IPS-18c (cell line): Measurements from ENCODE around the gene KIFC1.
"Not testable (repeated sequence)": the region's sequence is repeated elsewhere in the genome, so short reads cannot be mapped to it uniquely, and the experiment has no call there.

Source experiments
- H3K4me3 ChIP-seq: 2 replicates; pipeline ENCODE4 v1.7.0; 2013; ENCODE audit warnings: low read depth, mild to moderate bottlenecking, low read length, moderate library complexity; ENCODE audit not compliant: insufficient read depth
- H3K9me3 ChIP-seq: one replicate; pipeline ENCODE4 v1.6.1; 2013; ENCODE audit warnings: mild to moderate bottlenecking, low read length, moderate library complexity; ENCODE audit not compliant: control insufficient read depth, insufficient read depth

KIFC1 gene, protein sequence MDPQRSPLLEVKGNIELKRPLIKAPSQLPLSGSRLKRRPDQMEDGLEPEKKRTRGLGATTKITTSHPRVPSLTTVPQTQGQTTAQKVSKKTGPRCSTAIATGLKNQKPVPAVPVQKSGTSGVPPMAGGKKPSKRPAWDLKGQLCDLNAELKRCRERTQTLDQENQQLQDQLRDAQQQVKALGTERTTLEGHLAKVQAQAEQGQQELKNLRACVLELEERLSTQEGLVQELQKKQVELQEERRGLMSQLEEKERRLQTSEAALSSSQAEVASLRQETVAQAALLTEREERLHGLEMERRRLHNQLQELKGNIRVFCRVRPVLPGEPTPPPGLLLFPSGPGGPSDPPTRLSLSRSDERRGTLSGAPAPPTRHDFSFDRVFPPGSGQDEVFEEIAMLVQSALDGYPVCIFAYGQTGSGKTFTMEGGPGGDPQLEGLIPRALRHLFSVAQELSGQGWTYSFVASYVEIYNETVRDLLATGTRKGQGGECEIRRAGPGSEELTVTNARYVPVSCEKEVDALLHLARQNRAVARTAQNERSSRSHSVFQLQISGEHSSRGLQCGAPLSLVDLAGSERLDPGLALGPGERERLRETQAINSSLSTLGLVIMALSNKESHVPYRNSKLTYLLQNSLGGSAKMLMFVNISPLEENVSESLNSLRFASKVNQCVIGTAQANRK

DNA sequence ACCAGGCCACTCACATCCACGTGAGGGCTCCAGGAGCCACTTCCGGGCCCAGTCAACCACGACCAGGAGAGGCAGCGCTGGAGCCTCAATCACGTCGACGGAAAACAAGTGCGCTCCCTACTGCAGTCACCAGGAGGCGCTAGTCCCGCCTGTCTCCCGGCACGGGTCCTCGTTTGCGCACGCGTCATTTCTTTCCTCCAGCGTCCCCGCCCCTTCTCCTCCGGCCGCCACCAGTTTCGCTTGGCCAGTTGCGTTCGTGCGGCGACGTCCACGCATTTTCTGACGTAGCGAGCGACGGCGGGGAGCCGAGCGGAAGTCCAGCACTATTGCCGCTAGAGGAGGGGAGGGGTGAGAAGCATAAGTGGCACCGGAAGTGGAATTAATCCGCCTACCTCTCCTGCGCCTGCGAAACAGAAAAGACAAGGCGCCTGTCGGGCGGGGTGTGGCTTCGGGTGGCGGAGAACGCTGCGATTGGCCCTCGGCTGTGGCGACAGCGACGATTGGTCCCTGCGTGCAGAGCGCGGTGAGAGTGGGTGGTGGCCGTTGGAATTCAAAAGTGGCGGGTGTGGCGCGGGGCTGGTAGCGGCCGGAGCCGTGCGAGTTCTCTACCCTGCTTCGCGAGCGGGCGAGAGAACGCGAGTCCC is at the start of gene KIFC1:
TSS of gene KIFC1 (plus strand) at position 546 of the 644 bp plus-strand sequence. CDS start 163 bp downstream, outside the sequence.
- no peaks in the 10 kb centered on the region for H3K9me3 ChIP-seq
- peak within 1 kb of the TSS; percentile 94 for H3K4me3 ChIP-seq

DNA sequence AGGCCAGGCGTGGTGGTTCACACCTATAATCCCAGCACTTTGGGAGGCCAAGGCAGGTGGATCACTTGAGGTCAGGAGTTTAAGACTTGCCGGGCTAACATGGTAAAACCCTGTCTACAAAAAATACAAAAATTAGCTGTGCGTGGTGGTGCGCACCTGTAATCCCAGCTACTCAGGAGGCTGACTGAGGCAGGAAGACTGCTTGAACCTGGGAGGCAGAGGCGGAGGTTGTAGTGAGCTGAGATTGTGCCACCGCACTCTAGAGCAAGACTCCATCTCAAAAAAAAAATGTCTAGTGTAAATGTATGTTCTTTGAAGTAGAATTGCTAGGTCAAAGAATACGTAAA is 48.0 kb upstream of the KIFC1 start:
- H3K9me3 ChIP-seq = not testable (repeated sequence)

DNA sequence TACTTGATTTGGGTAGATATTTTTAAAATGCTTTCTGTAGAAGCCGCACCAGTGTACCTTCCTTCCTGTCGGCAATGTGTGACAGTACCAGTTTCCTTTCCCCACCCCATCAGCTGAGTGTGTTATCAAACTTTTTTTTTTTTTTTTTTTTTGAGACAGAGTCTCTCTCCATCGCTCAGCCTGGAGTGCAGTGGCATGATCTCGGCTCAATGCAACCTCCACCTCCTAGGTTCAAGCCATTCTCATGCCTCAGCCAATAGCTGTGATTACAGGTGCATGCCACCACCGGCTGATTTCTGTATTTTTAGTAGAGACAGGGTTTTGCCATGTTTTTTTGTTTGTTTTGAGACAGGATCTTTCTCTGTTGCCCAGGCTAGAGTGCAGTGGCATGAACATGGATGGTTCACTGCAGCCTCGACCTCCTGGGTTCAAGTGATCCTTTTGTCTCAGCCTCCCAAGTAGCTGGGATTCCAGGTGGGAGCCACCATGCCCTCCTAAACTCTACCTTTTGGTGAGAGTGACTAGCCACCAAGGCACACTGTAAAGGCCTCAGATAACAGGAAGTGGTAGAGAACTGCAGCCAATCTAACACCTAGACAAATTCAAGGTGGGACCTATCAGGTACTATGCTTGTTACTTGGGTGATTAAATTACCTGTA is 47.5 kb upstream of the KIFC1 start:
- Histone ChIP-seq H3K4me3 (no peak overlapping the region), H3K9me3 (no peaks in the 10 kb centered on the region)

More for the DNA sequence above, 48.0 kb upstream of the KIFC1 start:
- not testable (repeated sequence) for H3K4me3 ChIP-seq

DNA sequence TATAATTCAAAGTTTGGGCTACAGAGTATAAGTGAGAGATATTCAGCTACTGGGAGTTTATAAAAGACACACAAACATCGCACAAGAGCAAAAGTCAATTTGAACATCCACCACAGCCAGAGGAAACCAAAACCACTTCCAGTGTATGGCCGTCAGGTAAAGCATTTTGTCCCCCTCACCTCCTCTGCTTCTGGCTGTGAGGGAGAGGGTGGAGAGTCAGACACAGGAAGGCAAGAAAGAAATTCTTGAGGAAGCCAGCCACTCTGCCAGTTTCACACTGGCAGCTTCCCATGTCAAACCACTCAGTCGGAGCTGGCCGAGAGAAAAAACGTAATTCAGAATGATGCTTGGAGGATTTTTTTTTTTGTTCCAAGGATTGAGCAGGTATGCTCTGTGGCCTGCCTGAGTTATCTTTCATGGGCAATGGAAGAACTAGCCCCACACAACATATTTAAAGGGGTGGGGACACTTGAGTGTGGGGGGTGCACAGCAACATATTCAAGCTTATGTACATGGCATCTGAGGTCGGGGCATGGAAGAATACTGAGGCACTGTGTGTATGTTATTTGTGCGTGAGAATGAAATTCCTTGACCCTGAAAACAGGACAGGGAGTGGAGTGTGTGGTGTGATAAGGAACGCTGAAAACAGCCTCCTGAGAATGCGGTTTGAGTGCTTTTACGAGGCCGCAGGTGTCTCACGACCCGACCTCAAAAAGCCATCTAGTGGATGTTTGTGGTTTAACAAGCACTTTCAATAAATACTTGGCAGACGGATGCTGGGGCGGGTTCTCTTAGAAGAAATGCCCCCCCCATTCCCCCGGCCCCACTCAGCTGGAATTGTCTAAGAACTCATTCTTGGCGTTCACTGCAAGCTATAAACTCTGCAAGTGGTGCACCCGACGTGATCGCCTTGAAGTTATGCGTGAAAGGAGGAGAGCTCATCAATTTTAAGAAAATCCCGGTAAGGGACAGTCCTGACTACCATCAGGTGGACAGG is 46.6 kb upstream of the KIFC1 start:
- H3K4me3 ChIP-seq = no peak overlapping the region
- H3K9me3 ChIP-seq = no peaks in the 10 kb centered on the region

DNA sequence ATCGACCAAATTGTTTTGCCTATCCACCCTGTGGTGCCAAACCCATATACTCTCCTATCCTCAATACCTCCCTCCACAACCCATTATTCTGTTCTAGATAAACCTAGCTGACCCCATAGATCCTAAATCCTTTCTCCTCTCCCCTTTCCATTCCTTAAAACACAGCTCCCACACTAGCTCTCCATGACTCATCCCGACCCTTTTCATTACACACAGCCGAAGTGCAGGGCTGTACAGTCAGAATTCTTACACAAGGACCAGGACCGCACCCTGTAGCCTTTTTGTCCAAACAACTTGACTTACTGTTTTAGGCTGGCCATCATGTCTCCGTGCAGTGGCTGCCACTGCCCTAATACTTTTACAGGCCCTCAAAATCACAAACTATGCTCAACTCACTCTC is 44.7 kb upstream of the KIFC1 start:
- H3K4me3 ChIP-seq, H3K9me3 ChIP-seq: not testable (repeated sequence)

DNA sequence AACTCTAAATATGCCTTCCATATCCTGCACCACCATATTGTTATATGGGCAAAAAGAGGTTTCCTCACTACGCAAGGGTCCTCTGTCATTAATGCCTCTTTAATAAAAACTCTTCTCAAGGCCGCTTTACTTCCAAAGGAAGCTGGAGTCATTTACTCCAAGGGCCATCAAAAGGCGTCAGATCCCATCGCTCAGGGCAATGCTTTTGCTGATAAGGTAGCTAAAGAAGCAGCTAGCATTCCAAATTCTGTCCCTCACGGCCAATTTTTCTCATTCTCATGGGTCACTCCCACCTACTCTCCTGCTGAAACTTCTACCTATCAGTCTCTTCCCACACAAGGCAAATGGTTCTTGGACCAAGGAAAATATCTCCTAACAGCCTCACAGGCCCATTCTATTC is 43.8 kb upstream of the KIFC1 start:
- Histone ChIP-seq H3K9me3 (no peaks in the 10 kb centered on the region), H3K4me3 (no peak overlapping the region)

DNA sequence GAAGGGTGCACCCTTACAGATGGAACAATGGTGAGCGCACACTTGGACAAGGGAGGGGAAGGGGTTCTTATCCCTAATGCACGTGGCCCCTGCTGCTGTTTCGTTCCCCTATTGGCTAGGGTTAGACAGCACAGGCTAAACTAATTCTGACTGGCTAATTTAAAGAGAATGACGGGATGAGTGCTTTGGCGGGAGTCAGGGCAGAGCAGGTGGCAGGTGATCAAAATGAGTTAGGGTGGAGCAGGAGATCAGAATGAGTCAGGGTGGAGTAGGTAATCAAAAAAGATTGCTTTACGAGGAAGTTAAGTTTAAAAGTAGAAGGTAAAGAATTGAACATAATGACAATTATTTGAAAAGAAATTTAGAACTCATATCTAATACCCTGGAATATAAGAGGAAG is 35.8 kb upstream of the KIFC1 start:
- H3K4me3 ChIP-seq, H3K9me3 ChIP-seq: not testable (repeated sequence)

DNA sequence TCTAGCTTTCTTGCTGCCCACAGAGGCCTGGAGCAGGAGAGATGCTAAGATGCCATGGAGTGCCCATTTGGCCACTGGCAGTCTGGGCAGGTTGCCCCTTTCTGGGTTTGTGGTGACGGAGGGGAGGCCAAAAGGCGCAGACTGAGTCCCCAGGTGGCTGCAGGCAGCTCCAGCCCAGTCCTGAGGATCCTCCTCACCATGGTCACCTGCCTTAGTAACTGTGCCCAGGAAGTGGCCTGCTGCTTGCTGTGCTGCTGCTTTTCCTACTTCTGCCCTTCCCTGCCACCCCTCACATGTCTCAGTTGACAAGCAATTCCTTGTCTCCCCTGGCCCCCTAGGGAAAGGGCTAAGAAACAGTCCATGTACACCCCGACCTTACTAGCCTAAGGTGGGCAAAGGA is 35.3 kb upstream of the KIFC1 start:
- no peaks in the 10 kb centered on the region for H3K9me3 ChIP-seq
- H3K4me3 ChIP-seq = no peak overlapping the region

DNA sequence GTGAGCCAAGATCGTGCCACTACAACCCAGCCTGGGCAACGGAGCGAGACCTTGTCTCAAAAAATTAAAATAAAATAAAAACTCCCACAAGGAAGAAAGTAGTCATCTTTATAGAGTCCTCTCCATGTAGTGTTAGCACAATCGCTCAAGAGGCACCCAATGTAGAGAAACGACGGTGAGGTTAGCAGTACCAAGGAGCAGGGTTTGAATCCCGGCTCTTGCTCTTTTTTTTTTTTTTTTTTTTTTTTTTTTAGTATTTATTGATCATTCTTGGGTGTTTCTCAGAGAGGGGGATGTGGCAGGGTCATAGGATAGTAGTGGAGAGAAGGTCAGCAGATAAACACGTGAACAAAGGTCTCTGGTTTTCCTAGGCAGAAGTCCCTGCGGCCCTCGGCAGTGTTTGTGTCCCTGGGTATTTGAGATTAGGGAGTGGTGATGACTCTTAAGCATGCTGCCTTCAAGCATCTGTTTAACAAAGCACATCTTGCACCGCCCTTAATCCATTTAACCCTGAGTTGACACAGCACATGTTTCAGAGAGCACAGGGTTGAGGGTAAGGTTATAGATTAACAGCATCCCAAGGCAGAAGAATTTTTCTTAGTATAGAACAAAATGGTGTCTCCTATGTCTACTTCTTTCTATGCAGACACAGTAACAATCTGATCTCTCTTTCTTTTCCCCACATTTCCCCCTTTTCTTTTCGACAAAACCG is 34.3 kb upstream of the KIFC1 start:
- not testable (repeated sequence) for H3K9me3 ChIP-seq, H3K4me3 ChIP-seq

DNA sequence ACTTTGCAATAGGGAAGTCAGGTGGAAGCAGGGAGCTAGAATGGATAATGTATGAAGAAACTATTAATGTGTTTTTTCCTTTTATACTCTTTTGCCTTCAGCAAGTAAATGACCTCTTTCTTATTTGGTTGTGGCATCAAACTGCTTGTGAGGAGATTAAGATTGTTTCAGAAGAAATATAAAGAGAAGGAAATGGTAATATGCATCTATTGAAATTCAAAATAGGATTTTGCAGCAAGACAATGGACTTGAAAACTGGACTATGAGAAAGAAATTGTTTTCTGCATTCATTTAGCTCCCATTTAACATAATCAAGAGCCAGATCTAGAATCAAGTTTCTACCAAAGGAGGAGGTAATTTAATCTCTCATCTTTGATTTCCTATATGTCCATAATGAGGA is 32.3 kb upstream of the KIFC1 start:
- H3K4me3 ChIP-seq = no peak overlapping the region
- no peaks in the 10 kb centered on the region for H3K9me3 ChIP-seq

DNA sequence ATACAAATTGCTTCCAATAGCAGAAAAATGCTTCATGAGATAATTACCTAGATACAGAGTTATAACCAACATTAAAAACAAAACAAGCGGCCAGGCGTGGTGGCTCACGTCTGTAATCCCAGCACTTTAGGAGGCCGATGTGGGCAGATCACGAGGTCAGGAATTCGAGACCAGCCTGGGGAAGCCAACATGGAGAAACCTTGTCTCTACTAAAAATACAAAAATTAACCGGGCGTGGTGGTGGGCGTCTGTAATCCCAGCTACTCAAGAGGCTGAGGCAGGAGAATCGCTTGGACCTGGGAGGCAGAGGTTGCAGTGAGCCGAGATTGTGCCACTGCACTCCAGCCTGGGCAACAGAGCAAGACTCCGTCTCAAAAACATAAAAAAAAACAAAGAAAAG is 28.1 kb upstream of the KIFC1 start:
- H3K4me3 ChIP-seq, H3K9me3 ChIP-seq: not testable (repeated sequence)

DNA sequence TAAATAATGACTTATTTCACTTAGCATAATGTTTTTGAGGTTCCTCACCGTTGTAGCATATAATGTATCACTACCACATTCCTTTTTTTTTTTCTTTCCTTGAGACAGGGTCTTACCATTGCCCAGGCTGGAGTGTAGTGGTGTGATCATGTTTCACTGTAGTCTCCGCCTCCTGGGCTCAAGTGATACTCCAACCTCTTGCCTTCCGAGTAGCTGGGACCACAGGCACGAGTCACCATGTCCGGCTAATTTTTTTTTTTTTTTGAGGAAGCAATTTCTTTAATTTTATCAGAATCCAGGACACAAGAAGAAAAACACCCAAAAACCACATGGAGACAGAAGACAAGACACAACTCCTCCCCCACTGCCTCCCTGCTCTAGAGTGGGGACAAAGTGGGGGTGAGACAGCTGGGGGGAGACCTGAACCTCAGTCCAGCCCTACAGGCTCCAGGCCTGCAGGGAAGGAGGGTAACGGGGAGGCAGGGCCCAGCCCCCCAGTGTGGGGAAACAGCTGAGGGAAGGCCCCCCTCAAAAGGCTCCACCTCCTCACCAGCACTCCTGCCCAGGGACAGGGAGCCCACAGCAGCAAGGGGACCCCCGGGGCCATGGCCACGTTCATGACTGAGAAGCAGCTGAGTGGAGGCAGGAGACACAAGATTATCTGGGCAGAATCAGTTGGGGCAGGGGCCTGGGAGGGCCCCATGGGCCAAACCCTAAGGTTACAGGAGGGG is 27.0 kb upstream of the KIFC1 start:
- not testable (repeated sequence) for H3K9me3 ChIP-seq, H3K4me3 ChIP-seq

DNA sequence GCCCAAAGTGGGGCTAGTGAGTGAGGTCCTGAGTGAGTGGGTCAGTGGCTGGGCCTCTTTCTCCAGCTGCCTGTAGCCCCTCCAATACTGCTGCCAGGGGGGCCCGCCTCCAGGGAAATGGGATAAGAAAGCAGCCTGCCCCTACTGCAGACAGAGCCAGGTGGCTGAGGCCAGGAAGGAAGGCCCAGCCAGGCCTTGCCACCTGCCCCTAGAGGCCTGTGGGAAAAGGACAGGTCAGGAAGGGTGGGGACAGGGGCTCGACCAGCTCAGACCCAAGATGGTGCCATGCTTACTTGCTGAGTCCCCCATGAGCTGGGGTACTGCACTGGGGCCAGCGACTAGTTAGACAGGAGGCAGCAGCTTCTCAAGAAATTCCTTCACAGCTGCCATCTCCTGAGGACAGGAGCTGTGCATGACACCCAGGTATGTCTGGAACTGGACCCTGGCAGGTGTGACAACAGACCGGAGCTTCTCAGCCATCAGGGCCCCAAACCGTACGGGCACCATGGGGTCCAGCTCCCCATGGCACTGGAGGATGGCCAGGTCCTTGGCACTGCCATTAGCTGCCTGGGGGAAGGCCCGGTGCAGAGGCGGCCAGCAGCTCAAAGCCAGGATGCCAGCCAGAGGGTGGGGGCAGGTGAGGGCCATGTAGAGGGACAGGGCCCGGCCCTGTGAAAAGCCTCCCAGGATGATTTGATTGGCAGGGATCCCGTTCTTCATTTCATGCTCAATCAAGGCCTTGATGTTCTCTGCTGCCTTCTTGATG is 26.2 kb upstream of the KIFC1 start:
- H3K9me3 ChIP-seq, H3K4me3 ChIP-seq: not testable (repeated sequence)

DNA sequence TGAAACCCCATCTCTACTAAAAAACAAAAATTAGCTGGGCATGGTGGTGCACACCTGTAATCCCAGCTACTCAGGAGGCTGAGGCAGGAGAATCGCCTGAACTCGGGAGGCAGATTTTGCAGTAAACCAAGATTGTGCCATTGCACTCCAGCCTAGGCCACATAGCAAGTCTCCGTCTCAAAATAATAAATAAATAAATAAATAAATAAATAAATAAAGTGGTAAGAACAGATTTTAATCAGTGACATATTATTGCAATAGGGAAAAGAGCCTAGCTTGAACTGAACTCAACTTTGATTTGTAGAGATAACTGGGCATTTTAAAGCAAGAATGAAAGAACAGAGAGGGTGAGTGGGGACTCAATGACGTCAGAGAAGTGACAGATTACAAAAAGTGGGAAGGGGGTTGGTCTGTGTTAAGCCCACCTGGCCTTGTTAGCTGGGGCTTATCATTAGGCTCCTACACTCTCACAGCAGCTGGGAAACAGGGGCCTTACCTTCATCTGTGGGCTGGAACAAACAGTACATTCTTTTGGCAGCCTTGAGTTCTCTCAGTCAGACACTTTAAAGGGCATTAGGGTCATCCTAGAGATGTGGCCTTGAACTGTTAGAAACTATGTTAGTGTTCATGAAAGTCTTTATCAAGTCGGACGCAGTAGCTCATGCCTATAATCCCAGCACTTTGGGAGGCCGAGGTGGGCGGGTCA is 24.5 kb upstream of the KIFC1 start:
- no peaks in the 10 kb centered on the region for H3K9me3 ChIP-seq

DNA sequence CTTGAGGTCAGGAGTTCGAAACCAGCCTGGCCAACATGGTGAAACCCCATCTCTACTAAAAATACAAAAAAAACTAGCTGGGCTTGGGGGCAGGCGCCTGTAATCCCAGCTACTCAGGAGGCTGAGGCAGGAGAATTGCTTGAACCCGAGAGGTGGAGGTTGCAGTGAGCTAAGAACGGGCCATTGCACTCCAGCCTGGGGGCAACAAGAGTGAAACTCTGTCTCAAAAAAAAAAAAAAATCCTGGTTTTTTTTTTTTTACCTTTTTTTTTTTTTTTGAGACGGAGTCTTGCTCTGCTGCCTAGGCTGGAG is 24.0 kb upstream of the KIFC1 start:
- H3K4me3 ChIP-seq, H3K9me3 ChIP-seq: not testable (repeated sequence)

More for the DNA sequence above, 24.5 kb upstream of the KIFC1 start:
- H3K4me3 ChIP-seq = no peak overlapping the region
